Activated naive CD8-positive, alpha-beta T cell treated with anti-CD3 and anti-CD28 coated beads, Interleukin-2, amount 50 U/mL, for 24 hours (primary cell): Measurements from ENCODE around the gene RFC3.
A peak's percentile ranks its signal among the peaks of the same experiment; 100 is the strongest.
"Not testable (repeated sequence)": the region's sequence is repeated elsewhere in the genome, so short reads cannot be mapped to it uniquely, and the experiment has no call there.

Experiments used
- ATAC-seq: fragments of 150-1000 bp; cut with Tn5 transposase; one replicate; pipeline ENCODE4 v1.10.0; 2021
- DNase-seq: peaks from one replicate; pipeline ENCODE4 v3.0.0; 2021
- H3K27ac Mint-ChIP-seq: one replicate; pipeline ENCODE4 v1.8.0; 2021; ENCODE audit warnings: mild to moderate bottlenecking, mixed read lengths
- H3K27me3 Mint-ChIP-seq: one replicate; pipeline ENCODE4 v1.8.0; 2021; ENCODE audit warnings: mixed read lengths
- H3K36me3 Mint-ChIP-seq: one replicate; pipeline ENCODE4 v1.8.0; 2021; ENCODE audit warnings: low read depth, mixed read lengths
- H3K4me1 Mint-ChIP-seq: one replicate; pipeline ENCODE4 v1.8.0; 2021; ENCODE audit warnings: mixed read lengths
- H3K4me3 Mint-ChIP-seq: one replicate; pipeline ENCODE4 v1.8.0; 2021; ENCODE audit warnings: mild to moderate bottlenecking, moderate library complexity, mixed read lengths
- H3K9me3 Mint-ChIP-seq: one replicate; pipeline ENCODE4 v1.8.0; 2021; ENCODE audit warnings: mixed read lengths

The RFC3 gene

DNA sequence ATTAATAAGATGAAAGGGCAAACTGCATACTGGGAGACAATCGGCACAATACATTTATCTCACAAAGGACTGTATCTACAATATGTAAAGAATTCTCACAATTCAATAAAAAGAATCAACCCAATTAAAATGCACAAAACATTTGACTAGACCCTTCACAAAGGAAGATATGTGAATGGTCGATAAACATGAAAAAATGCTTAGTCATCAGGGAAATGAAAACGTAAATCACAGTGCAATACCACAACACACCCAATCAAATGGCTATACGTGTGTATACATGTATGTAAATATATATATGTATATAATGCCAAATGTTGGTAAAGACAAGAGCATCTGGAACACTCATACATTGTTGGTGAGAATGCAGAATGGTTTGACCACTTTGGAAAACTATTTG lies 21.9 kb upstream of the RFC3 start:
- DNase-seq (no peak), ATAC-seq (no peak)
- Mint-ChIP-seq H3K27me3 (peaks cover 2% of the 10 kb centered on the region), H3K27ac (no peak overlapping the region), H3K9me3 (no peaks in the 10 kb centered on the region), H3K36me3 (no peaks in the 10 kb centered on the region), H3K4me3 (no peak overlapping the region), H3K4me1 (peaks cover 4% of the 10 kb centered on the region)

DNA sequence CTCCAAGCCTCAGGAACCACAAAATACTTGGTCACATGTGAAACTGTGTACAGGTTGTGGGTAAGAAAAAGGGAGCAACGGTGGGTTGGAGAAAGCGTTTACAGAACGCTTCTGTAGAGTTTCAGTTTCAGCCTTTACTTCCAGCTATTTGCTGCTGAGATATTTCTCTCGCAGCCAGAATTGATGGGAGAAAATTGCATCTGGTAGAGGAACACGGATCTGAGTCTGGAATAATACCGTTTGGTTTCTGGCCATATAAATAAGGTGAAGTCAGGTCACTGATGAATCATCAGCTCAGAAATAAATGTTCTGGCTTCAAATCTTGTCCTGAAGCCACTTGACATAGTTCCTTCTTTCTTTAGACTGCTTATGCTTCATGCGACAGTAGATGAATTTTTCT lies 20.3 kb upstream of the RFC3 start:
- peaks cover 5% of the 10 kb centered on the region for H3K27me3 Mint-ChIP-seq

DNA sequence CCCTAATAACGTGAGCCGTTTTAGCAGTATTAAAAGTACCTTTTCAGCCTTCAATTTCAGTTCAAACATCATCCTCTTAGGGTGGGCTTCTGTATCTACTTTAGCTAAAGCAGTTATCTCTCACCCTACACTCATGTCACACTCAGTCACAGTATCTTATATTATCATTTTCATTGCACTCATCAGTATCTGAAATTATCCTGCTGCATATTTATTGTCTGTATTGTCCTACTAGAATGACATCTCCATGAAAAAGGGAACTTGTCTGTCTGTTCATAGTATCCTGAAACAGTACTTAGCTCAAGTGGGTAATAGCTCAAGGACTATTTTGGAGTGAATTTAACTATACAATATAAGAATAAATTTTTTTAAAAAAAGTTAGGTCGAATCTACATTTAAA lies 19.9 kb upstream of the RFC3 start:
- Mint-ChIP-seq H3K9me3 (no peaks in the 10 kb centered on the region), H3K27me3 (peaks cover 5% of the 10 kb centered on the region), H3K4me3 (no peak overlapping the region), H3K36me3 (no peaks in the 10 kb centered on the region), H3K4me1 (peaks cover 2% of the 10 kb centered on the region), H3K27ac (no peak overlapping the region)
- no peak for DNase-seq
- no peak for ATAC-seq

More for the DNA sequence above, 20.3 kb upstream of the RFC3 start:
- no peak overlapping the region for H3K27ac Mint-ChIP-seq
- no peak for ATAC-seq
- no peaks in the 10 kb centered on the region for H3K36me3 Mint-ChIP-seq
- no peak for DNase-seq
- H3K9me3 Mint-ChIP-seq, result no peaks in the 10 kb centered on the region
- no peak overlapping the region for H3K4me3 Mint-ChIP-seq
- H3K4me1 Mint-ChIP-seq, result peaks cover 2% of the 10 kb centered on the region

DNA sequence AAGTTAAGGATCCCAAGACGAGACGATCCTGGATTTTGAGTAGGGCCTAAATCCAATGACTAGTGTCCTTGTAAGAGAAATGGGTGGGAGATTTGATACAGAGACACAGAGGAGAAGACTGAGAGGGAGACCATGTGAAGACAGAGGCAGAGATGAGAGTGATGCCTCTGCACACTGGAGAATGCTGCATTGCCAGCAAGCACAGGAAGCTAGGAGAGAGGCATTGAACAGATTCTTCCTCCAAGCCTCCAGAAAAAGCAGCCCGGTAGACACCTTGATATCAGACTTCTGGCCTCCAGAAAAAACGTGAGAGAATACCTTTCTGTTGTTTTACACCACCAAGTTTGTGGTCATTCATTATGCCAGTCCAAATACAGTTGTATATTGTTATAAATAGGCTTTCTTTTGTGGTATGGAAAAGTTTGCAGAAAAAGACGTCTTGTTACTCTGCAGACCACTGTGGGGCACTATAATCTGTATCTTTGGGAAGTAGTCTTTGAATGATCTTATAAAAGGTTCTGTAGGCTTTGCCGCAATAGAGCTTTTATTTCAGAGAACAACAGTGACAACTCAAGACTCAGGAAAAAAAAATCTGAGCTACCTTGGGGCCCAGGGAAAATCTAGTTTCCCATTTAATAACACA lies 17.9 kb upstream of the RFC3 start:
- Mint-ChIP-seq H3K27ac (no peak overlapping the region), H3K36me3 (no peaks in the 10 kb centered on the region), H3K27me3 (peaks cover 5% of the 10 kb centered on the region), H3K4me3 (no peak overlapping the region), H3K4me1 (peaks cover 2% of the 10 kb centered on the region), H3K9me3 (no peaks in the 10 kb centered on the region)
- no peak for DNase-seq
- ATAC-seq, result no peak

DNA sequence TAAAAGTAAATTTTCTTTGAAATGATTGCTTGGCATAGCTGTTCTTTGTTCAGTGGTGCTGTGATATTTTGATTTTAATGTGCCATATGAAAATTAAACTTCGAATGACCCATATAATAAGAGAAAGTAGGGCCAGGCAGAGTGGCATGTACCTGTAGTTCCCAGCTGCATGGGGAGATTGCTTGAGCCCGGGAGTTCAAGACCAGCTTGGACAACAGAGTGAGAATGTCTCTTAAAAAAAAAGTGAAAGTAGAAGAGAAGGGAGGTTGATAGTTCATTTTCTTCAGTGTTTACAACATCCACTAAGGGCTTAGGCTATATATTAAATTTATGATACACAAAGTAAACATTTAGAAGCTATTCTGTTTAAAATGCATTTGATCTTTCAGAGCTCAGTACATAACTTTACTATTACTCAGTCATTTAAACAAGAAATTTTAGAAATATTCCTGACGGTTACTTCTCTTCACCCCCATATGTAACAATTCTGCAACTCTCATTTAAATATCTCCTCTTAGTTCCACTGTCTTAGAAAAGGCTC lies 17.2 kb upstream of the RFC3 start:
- Mint-ChIP-seq H3K27me3 (peaks cover 5% of the 10 kb centered on the region), H3K4me3 (no peak overlapping the region), H3K9me3 (no peaks in the 10 kb centered on the region), H3K4me1 (peaks cover 2% of the 10 kb centered on the region), H3K27ac (no peak overlapping the region), H3K36me3 (no peaks in the 10 kb centered on the region)
- no peak for ATAC-seq
- DNase-seq, result no peak

- peaks cover 5% of the 10 kb centered on the region for H3K27me3 Mint-ChIP-seq
- no peak overlapping the region for H3K27ac Mint-ChIP-seq
- ATAC-seq, result no peak
- H3K36me3 Mint-ChIP-seq, result no peaks in the 10 kb centered on the region
- no peak overlapping the region for H3K4me3 Mint-ChIP-seq
- no peaks in the 10 kb centered on the region for H3K9me3 Mint-ChIP-seq
- no peak for DNase-seq
- H3K4me1 Mint-ChIP-seq, result no peaks in the 10 kb centered on the region
Observed at GRCh38 chr13:33806470-33807248, 11.3 kb upstream of the RFC3 start.

DNA sequence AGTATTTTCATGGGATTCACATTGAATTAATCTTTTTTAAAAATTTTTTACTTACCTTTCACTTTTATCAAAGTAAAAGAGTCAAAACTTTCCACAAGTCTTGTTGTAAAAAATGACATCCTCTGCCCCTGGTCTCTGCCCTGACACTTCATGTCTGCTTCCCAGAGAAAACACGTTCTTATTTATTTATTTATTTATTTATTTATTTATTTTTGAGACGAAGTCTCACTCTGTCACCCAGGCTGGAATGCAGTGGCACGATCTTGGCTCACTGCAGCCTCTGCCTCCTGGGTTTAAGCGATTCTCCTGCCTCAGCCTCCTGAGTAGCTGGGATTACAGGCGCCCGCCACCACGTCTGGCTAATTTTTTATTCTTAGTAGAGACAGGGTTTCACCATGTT lies 5.1 kb upstream of the RFC3 start:
- not testable (repeated sequence) for H3K27ac Mint-ChIP-seq, H3K4me3 Mint-ChIP-seq, H3K9me3 Mint-ChIP-seq, H3K27me3 Mint-ChIP-seq, DNase-seq, H3K36me3 Mint-ChIP-seq, ATAC-seq, H3K4me1 Mint-ChIP-seq

GRCh38 chr13:33815011-33815550 lies 2.9 kb upstream of the RFC3 start:
- H3K27ac Mint-ChIP-seq, result no peak overlapping the region
- peaks cover 21% of the 10 kb centered on the region for H3K36me3 Mint-ChIP-seq
- H3K4me1 Mint-ChIP-seq, result peaks cover 20% of the 10 kb centered on the region
- H3K27me3 Mint-ChIP-seq, result peaks cover 6% of the 10 kb centered on the region
- H3K9me3 Mint-ChIP-seq, result no peaks in the 10 kb centered on the region
- DNase-seq (no peak), ATAC-seq (no peak)
- no peak overlapping the region for H3K4me3 Mint-ChIP-seq

GRCh38 chr13:33816912-33817311 lies 1.0 kb upstream of the RFC3 start:
- Mint-ChIP-seq H3K36me3 (peaks cover 37% of the 10 kb centered on the region), H3K27me3 (peaks cover 6% of the 10 kb centered on the region), H3K4me3 (no peak overlapping the region), H3K4me1 (peaks cover 32% of the 10 kb centered on the region), H3K27ac (no peak overlapping the region), H3K9me3 (no peaks in the 10 kb centered on the region)
- no peak for DNase-seq
- ATAC-seq, result no peak

DNA sequence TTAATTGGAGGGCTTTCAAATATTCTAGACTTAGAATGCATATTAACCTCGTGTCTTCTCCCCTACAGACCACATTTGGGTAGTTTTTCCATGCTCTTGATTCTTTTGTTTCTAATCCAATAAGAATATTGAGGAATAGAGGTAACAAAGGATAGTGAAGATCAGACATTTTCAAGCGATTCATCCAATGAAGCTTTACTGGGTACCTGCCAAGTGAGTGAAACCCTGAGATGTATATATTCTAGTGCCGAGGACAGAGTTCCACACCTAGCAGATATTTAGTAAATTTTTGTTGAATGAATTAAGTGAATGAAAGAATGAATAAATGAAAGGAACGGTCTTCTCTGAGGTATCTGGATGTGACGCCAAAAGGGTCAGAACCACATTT lies 442 bp upstream of the RFC3 start:
- Mint-ChIP-seq H3K4me1 (peaks cover 33% of the 10 kb centered on the region), H3K4me3 (peak overlapping the region; percentile 96), H3K27ac (peak overlapping the region; percentile 91), H3K36me3 (peaks cover 42% of the 10 kb centered on the region), H3K27me3 (peaks cover 6% of the 10 kb centered on the region), H3K9me3 (no peaks in the 10 kb centered on the region)
- no peak for DNase-seq
- ATAC-seq, result peak; percentile 4

DNA sequence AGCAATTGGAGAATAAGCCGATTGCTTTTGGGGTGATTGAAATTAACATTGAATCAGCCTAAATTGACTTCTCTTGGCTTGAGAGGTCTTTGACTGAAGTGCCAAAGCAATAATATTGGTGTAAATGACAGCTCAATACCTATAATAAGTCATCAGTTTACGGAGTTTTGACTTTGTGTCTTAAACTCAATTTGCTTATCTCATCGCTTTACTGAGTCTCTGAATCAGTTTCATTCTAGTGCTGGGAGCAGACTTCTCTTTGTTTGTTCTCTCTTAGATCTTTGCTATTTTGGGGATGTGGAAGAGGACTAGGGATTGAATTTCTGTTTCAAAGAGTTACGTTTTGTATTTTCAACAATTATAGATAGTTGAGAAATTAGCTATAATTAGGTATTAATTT lies 7.1 kb downstream of the RFC3 start:
- Mint-ChIP-seq H3K9me3 (no peaks in the 10 kb centered on the region), H3K4me1 (peaks cover 23% of the 10 kb centered on the region), H3K4me3 (no peak overlapping the region), H3K27me3 (no peaks in the 10 kb centered on the region), H3K36me3 (peaks cover 79% of the 10 kb centered on the region), H3K27ac (no peak overlapping the region)
- no peak for DNase-seq
- ATAC-seq, result no peak

DNA sequence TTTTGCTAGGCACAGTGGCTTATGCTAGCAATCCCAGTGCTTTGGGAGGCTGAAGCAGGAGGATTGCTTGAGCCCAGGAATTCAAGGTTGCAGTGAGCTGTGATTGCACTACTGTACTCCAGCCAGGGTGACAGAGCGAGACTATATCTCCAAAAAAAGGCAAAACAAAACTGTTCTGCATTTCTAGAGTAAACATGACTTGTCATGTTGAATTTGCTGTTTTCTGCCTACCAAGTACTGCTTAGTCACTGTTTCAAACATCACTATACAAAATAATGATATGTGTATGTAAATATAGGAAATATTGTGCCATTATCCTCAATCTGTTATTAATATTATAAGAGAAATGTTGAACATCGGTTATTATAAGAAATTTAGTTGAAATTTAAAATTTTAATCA lies 9.2 kb downstream of the RFC3 start:
- Mint-ChIP-seq H3K9me3 (no peaks in the 10 kb centered on the region), H3K27ac (no peak overlapping the region), H3K36me3 (peaks cover 78% of the 10 kb centered on the region), H3K4me3 (no peak overlapping the region), H3K27me3 (no peaks in the 10 kb centered on the region), H3K4me1 (peaks cover 10% of the 10 kb centered on the region)
- DNase-seq (no peak), ATAC-seq (no peak)

DNA sequence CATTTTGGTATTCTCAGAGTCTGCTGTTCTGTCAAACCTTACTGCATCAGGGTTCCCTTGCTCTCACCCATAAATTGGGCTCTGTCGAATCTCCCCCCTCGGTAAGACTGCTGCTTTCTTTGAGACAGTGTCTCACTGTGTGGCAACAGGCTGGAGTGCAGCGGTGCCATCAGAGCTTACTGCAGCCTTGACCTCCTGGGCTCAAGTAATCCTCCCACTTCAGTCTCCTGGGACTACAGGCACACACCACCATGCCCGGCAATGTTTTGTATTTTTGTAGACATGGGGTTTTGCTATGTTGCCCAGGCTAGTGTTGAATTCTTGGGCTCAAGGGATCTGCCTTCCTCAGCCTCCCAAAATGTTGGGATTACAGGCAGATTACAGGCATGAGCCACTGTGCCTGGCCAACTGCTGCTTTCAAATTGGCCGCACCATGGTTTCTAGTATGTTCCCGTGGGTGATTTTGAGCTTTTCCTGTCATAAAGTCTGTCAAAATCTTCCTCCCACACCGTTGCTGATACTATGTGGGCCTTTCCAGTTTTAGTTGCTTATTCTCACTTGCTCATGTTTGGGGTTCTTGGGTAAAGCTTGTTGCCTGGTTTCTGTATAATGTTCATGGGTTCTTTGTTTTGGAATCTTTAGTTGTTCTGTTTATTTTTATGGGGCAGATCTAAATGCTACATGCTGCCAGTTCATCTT lies 10.6 kb downstream of the RFC3 start:
- ATAC-seq, result no peak
- no peaks in the 10 kb centered on the region for H3K9me3 Mint-ChIP-seq
- no peak overlapping the region for H3K27ac Mint-ChIP-seq
- H3K36me3 Mint-ChIP-seq, result peaks cover 68% of the 10 kb centered on the region
- H3K27me3 Mint-ChIP-seq, result no peaks in the 10 kb centered on the region
- H3K4me3 Mint-ChIP-seq, result no peak overlapping the region
- H3K4me1 Mint-ChIP-seq, result peaks cover under 1% of the 10 kb centered on the region
- DNase-seq, result no peak

- no peak for ATAC-seq
- H3K27ac Mint-ChIP-seq, result no peak overlapping the region
- H3K9me3 Mint-ChIP-seq, result no peaks in the 10 kb centered on the region
- H3K4me3 Mint-ChIP-seq, result no peak overlapping the region
- no peaks in the 10 kb centered on the region for H3K27me3 Mint-ChIP-seq
- H3K36me3 Mint-ChIP-seq, result peaks cover 76% of the 10 kb centered on the region
- no peaks in the 10 kb centered on the region for H3K4me1 Mint-ChIP-seq
- DNase-seq, result no peak
Observed at GRCh38 chr13:33832872-33833271, 14.9 kb downstream of the RFC3 start.

- peaks cover 81% of the 10 kb centered on the region for H3K36me3 Mint-ChIP-seq
- ATAC-seq (no peak), DNase-seq (no peak)
- no peaks in the 10 kb centered on the region for H3K4me1 Mint-ChIP-seq
- H3K27ac Mint-ChIP-seq, result no peak overlapping the region
- H3K4me3 Mint-ChIP-seq, result no peak overlapping the region
- H3K27me3 Mint-ChIP-seq, result no peaks in the 10 kb centered on the region
- no peaks in the 10 kb centered on the region for H3K9me3 Mint-ChIP-seq
Observed at GRCh38 chr13:33838647-33839046, 20.7 kb downstream of the RFC3 start.
